ENCODE results near the gene RABEPK.

DNA sequence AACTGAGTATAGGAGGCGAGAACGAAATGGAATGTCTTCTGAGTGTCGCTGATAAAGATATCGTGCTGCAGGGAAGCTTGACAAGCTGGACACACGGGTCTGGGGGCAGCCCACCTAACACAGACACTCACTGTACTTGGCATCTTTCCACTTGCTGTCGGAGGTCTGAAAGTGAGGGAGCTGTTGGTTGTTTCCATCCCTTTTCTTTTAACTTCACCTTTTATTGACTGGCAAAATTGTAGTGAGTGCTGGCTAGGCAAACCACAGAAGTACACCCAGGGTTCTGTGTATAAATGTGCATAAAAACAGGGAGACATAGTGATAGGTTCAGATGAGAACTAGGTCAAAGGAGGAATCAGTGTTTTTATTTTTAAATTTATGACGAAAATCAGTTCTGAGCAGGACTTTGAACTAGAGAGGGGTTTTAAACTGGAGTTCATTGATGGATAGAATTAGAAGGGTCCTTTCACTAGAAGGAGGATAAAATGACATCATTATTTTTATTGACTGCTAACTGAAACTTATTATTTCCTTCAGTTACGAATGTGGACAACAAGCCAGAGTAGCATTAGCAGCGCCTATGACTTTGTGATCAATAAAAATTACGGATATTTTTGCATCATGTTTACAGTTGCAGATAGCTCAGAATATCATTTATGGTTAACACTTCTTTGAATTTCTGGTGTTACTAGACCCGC lies 62.1 kb downstream of the RABEPK start:
- TF ChIP-seq POLR2A (IDR thresholded peaks at IDR 0.05): no peak
- TF ChIP-seq, protein P1, sequence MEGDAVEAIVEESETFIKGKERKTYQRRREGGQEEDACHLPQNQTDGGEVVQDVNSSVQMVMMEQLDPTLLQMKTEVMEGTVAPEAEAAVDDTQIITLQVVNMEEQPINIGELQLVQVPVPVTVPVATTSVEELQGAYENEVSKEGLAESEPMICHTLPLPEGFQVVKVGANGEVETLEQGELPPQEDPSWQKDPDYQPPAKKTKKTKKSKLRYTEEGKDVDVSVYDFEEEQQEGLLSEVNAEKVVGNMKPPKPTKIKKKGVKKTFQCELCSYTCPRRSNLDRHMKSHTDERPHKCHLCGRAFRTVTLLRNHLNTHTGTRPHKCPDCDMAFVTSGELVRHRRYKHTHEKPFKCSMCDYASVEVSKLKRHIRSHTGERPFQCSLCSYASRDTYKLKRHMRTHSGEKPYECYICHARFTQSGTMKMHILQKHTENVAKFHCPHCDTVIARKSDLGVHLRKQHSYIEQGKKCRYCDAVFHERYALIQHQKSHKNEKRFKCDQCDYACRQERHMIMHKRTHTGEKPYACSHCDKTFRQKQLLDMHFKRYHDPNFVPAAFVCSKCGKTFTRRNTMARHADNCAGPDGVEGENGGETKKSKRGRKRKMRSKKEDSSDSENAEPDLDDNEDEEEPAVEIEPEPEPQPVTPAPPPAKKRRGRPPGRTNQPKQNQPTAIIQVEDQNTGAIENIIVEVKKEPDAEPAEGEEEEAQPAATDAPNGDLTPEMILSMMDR (IDR thresholded peaks at IDR 0.05): no peak
